CD4-positive, CD25-positive, alpha-beta regulatory T cell (primary cell): ENCODE data around the gene SHLD2. TPM values are rescaled to one million over a fixed set of nuclear protein-coding genes. Genes with fewer than 3 reads are reported as not detected.
"Not testable (repeated sequence)": the region's sequence is repeated elsewhere in the genome, so short reads cannot be mapped to it uniquely, and the experiment has no call there.

Experiments used
- ATAC-seq, 2 donors: fragments of 150-1000 bp; cut with Tn5 transposase; one replicate each; pipeline ENCODE4 v1.10.0; 2021; ENCODE audit warnings: low read depth in 2 of 2, moderate number of reproducible peaks in 2 of 2, moderate library complexity in 1 of 2
- DNase-seq, 3 donors: peaks; one replicate each; pipeline versions ENCODE4 v3.0.0 to v3.0.0-alpha.2; 2012 to 2022; ENCODE audit warnings: mixed read lengths in 1 of 3
- H3K27ac ChIP-seq: one replicate; pipeline ENCODE4 v1.7.0; 2013; ENCODE audit warnings: mild to moderate bottlenecking, low read length; ENCODE audit not compliant: insufficient read depth, poor library complexity, severe bottlenecking
- H3K27me3 ChIP-seq: one replicate; pipeline ENCODE4 v1.7.0; 2013; ENCODE audit warnings: low read length; ENCODE audit not compliant: control insufficient read depth, insufficient read depth
- H3K36me3 ChIP-seq: one replicate; pipeline ENCODE4 v1.7.0; 2013; ENCODE audit warnings: mild to moderate bottlenecking, low read length, moderate library complexity; ENCODE audit not compliant: control insufficient read depth, insufficient read depth
- H3K4me1 ChIP-seq: 2 replicates; pipeline ENCODE4 v1.7.0; 2013; ENCODE audit warnings: mild to moderate bottlenecking, low read length; ENCODE audit not compliant: insufficient read depth, control insufficient read depth, poor library complexity, severe bottlenecking
- H3K4me3 ChIP-seq: one replicate; pipeline ENCODE4 v1.7.0; 2013; ENCODE audit warnings: low read depth, mild to moderate bottlenecking, low read length, moderate library complexity
- H3K9me3 ChIP-seq, 2 experiments: 1 replicate in 1 of 2; 2 replicates in 1 of 2; pipeline ENCODE4 v1.7.0; 2013; ENCODE audit warnings: low read length in 2 of 2, mild to moderate bottlenecking in 1 of 2, moderate library complexity in 1 of 2; ENCODE audit not compliant: control insufficient read depth in 2 of 2
- H3K27ac Mint-ChIP-seq, 3 donors: one replicate each; pipeline ENCODE4 v1.8.0; 2020 to 2022; ENCODE audit warnings: mild to moderate bottlenecking in 3 of 3, mixed read lengths in 3 of 3, moderate library complexity in 2 of 3
- H3K27me3 Mint-ChIP-seq: one replicate; pipeline ENCODE4 v1.8.0; 2022; ENCODE audit warnings: mild to moderate bottlenecking, mixed read lengths
- H3K36me3 Mint-ChIP-seq: one replicate; pipeline ENCODE4 v1.8.0; 2020; ENCODE audit warnings: mixed read lengths
- H3K4me1 Mint-ChIP-seq, 4 donors: one replicate each; pipeline ENCODE4 v1.8.0; 2020 to 2022; ENCODE audit warnings: mixed read lengths in 4 of 4, mild to moderate bottlenecking in 1 of 4
- H3K4me3 Mint-ChIP-seq, 4 donors: one replicate each; pipeline ENCODE4 v1.8.0; 2020 to 2022; ENCODE audit warnings: mild to moderate bottlenecking in 4 of 4, mixed read lengths in 4 of 4, moderate library complexity in 3 of 4
- H3K9me3 Mint-ChIP-seq, 7 donors: one replicate each; pipeline ENCODE4 v1.8.0; 2020 to 2022; ENCODE audit warnings: mixed read lengths in 7 of 7, mild to moderate bottlenecking in 3 of 7, moderate library complexity in 2 of 7
- polyA plus RNA-seq, 4 donors: library from polyadenylated mRNA; unstranded; fragments of 300-500 nt; fragmentation: Illumina TruSeq; gene quantifications; one replicate each; pipeline ENCODE4 v1.2.3, GENCODE V29; 2021
- total RNA-seq: library from RNA; stranded (reverse); gene quantifications from one replicate; pipeline ENCODE4 v1.2.3, GENCODE V29; 2022

SHLD2 gene
- total and polyA plus RNA-seq, 5 donors from 2014 or later, result 20.9 to 32.8 (median 23.8) TPM

- Histone ChIP-seq H3K27me3 (no peaks in the 10 kb centered on the region), H3K4me1 (no peaks in the 10 kb centered on the region), H3K36me3 (peaks cover 86% of the 10 kb centered on the region), H3K27ac (no peak overlapping the region), H3K9me3 (no peaks in the 10 kb centered on the region), H3K4me3 (no peak overlapping the region)
- Mint-ChIP-seq H3K4me3 (no peak overlapping the region), H3K36me3 (peaks cover 47% of the 10 kb centered on the region), H3K4me1 (no peaks in the 10 kb centered on the region), H3K27me3 (no peaks in the 10 kb centered on the region), H3K9me3 (no peaks in the 10 kb centered on the region), H3K27ac (no peak overlapping the region)
- DNase-seq, result no peak
- ATAC-seq, result no peak
Measured at GRCh38 chr10:87060280-87060928, 34.6 kb upstream of the SHLD2 start.

GRCh38 chr10:87064651-87065050 is 30.4 kb upstream of the SHLD2 start:
- Mint-ChIP-seq H3K27ac (no peak overlapping the region), H3K27me3 (no peaks in the 10 kb centered on the region), H3K9me3 (no peaks in the 10 kb centered on the region), H3K4me1 (peaks cover 0 to 7% (median 5%) of the 10 kb centered on the region in 4 donors), H3K4me3 (no peak overlapping the region), H3K36me3 (peaks cover 59% of the 10 kb centered on the region)
- H3K27ac ChIP-seq, result no peak overlapping the region
- H3K4me3 ChIP-seq, result no peak overlapping the region
- peaks cover 88% of the 10 kb centered on the region for H3K36me3 ChIP-seq
- DNase-seq, result no peak
- no peak for ATAC-seq
- no peaks in the 10 kb centered on the region for H3K4me1 ChIP-seq
- H3K27me3 ChIP-seq, result no peaks in the 10 kb centered on the region
- H3K9me3 ChIP-seq, result no peaks in the 10 kb centered on the region

- no peak overlapping the region for H3K4me3 ChIP-seq
- Mint-ChIP-seq H3K4me3 (no peak overlapping the region), H3K27me3 (no peaks in the 10 kb centered on the region), H3K9me3 (no peaks in the 10 kb centered on the region), H3K4me1 (peaks cover 0 to 7% (median 5%) of the 10 kb centered on the region in 4 donors), H3K27ac (peak overlapping the region in 2 of 3 donors; percentile 65 to 76), H3K36me3 (peaks cover 47% of the 10 kb centered on the region)
- H3K36me3 ChIP-seq, result peaks cover 84% of the 10 kb centered on the region
- no peak overlapping the region for H3K27ac ChIP-seq
- no peaks in the 10 kb centered on the region for H3K9me3 ChIP-seq
- H3K4me1 ChIP-seq, result no peaks in the 10 kb centered on the region
- H3K27me3 ChIP-seq, result no peaks in the 10 kb centered on the region
- ATAC-seq, result no peak
- no peak for DNase-seq
Measured at GRCh38 chr10:87066178-87066577, 28.8 kb upstream of the SHLD2 start.

- no peak overlapping the region for H3K4me3 Mint-ChIP-seq
- Histone ChIP-seq H3K36me3 (peaks cover 80% of the 10 kb centered on the region), H3K4me1 (no peaks in the 10 kb centered on the region), H3K27ac (no peak overlapping the region), H3K4me3 (no peak overlapping the region), H3K27me3 (no peaks in the 10 kb centered on the region), H3K9me3 (no peaks in the 10 kb centered on the region)
- H3K9me3 Mint-ChIP-seq, result no peaks in the 10 kb centered on the region
- H3K27ac Mint-ChIP-seq, result peak overlapping the region; percentile 65 to 76 (median 71)
- no peaks in the 10 kb centered on the region for H3K27me3 Mint-ChIP-seq
- peaks cover 52% of the 10 kb centered on the region for H3K36me3 Mint-ChIP-seq
- ATAC-seq (no peak), DNase-seq (no peak)
- H3K4me1 Mint-ChIP-seq, result peaks cover 1 to 12% (median 7%) of the 10 kb centered on the region in 4 donors
Measured at GRCh38 chr10:87066865-87067264, 28.1 kb upstream of the SHLD2 start.

- Histone ChIP-seq H3K4me3 (no peak overlapping the region), H3K36me3 (peaks cover 81% of the 10 kb centered on the region), H3K4me1 (no peaks in the 10 kb centered on the region), H3K9me3 (no peaks in the 10 kb centered on the region), H3K27me3 (no peaks in the 10 kb centered on the region), H3K27ac (no peak overlapping the region)
- H3K9me3 Mint-ChIP-seq, result no peaks in the 10 kb centered on the region
- H3K4me1 Mint-ChIP-seq, result peaks cover 2 to 14% (median 8%) of the 10 kb centered on the region in 4 donors
- ATAC-seq (no peak), DNase-seq (no peak)
- H3K27ac Mint-ChIP-seq, result no peak overlapping the region
- no peak overlapping the region for H3K4me3 Mint-ChIP-seq
- peaks cover 50% of the 10 kb centered on the region for H3K36me3 Mint-ChIP-seq
- H3K27me3 Mint-ChIP-seq, result no peaks in the 10 kb centered on the region
Measured at GRCh38 chr10:87068281-87068680, 26.7 kb upstream of the SHLD2 start.

GRCh38 chr10:87072449-87072848 is 22.6 kb upstream of the SHLD2 start:
- DNase-seq, result no peak
- no peak for ATAC-seq
- Histone ChIP-seq H3K4me1 (no peaks in the 10 kb centered on the region), H3K27me3 (no peaks in the 10 kb centered on the region), H3K36me3 (peaks cover 68% of the 10 kb centered on the region), H3K4me3 (no peak overlapping the region), H3K9me3 (no peaks in the 10 kb centered on the region), H3K27ac (no peak overlapping the region)
- Mint-ChIP-seq H3K27ac (no peak overlapping the region), H3K27me3 (no peaks in the 10 kb centered on the region), H3K4me1 (peaks cover 6 to 21% (median 11%) of the 10 kb centered on the region in 4 donors), H3K36me3 (peaks cover 26% of the 10 kb centered on the region), H3K4me3 (peak overlapping the region in 1 of 4 donors; percentile 56), H3K9me3 (no peaks in the 10 kb centered on the region)

GRCh38 chr10:87076421-87076820 is 18.6 kb upstream of the SHLD2 start:
- H3K27me3 ChIP-seq, H3K4me3 ChIP-seq, ATAC-seq, H3K9me3 ChIP-seq, H3K36me3 Mint-ChIP-seq, H3K4me1 ChIP-seq, H3K4me3 Mint-ChIP-seq, H3K9me3 Mint-ChIP-seq, H3K27me3 Mint-ChIP-seq, DNase-seq: not testable (repeated sequence)
- H3K4me1 Mint-ChIP-seq, result peaks cover 9 to 27% (median 20%) of the 10 kb centered on the region in 4 donors
- Histone ChIP-seq H3K27ac (peak overlapping the region; percentile 23), H3K36me3 (peaks cover 44% of the 10 kb centered on the region)
- H3K27ac Mint-ChIP-seq, result peak overlapping the region in 2 of 3 donors; percentile 38 to 60
